ENCODE data around the gene SPATA19.

SPATA19 gene

DNA sequence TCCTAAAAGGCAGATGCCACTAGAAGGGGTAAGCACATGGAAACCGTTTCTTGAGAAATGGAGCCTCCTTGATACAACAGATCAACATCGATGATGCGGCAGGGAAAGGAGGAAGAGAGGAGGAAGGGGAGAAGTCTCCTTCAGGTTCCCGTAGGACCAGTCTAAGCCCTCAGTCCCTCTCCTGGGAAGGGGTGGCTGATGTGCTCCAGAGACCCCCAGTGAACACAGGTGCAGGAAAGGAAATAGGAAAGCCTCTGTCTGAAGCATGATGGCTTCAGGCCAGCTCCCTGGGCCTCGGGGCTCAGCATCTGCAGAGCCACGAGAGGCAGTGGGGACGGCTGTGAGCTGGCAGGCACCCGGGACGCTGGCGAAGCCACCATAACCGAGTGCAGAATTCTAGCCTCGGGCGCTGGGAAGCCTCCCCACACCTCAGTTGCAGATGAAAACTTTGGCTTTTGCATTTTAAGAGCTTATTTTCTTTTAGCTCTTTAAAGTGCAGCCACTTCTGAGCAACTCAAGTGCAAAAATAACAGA is 1.8 kb downstream of the SPATA19 start:
- Histone ChIP-seq H3K36me3 (no peaks in the 10 kb centered on the region), H3K27me3 (peaks cover 0 to 4% of the 10 kb centered on the region in 2 donors), H3K27ac (no peak overlapping the region), H3K4me1 (no peaks in the 10 kb centered on the region), H3K4me3 (no peak overlapping the region), H3K9me3 (peaks cover 0 to 6% (median 0%) of the 10 kb centered on the region in 3 donors)
- DNase-seq: no peak
- intact Hi-C loops (cut with DNase I; ENCODE audit: low total_unique reads): no loop called here
- TF ChIP-seq, protein P1, sequence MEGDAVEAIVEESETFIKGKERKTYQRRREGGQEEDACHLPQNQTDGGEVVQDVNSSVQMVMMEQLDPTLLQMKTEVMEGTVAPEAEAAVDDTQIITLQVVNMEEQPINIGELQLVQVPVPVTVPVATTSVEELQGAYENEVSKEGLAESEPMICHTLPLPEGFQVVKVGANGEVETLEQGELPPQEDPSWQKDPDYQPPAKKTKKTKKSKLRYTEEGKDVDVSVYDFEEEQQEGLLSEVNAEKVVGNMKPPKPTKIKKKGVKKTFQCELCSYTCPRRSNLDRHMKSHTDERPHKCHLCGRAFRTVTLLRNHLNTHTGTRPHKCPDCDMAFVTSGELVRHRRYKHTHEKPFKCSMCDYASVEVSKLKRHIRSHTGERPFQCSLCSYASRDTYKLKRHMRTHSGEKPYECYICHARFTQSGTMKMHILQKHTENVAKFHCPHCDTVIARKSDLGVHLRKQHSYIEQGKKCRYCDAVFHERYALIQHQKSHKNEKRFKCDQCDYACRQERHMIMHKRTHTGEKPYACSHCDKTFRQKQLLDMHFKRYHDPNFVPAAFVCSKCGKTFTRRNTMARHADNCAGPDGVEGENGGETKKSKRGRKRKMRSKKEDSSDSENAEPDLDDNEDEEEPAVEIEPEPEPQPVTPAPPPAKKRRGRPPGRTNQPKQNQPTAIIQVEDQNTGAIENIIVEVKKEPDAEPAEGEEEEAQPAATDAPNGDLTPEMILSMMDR (IDR thresholded peaks at IDR 0.05): no peak

DNA sequence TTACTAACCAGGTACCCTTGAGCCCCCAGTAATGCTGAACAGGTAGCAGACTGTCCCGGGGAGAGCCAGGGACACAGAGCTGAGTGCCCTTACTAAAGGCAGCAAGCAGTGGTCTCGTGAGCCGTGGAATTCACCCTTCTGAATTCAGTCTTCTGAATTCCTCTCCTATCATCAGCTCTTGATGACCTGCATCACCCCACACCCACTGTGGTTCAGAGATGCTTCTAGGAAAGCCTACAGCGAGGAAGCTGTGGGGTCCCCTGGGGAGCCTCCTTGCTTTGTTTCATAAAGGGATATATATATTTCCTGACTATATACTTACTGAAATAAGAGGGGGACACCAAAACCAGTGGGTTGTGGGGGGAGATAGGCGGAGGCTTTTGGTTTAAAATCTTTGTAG is 2.6 kb downstream of the SPATA19 start:
- no peak overlapping the region for H3K4me3 ChIP-seq
- H3K27ac ChIP-seq: no peak overlapping the region
- TF ChIP-seq, protein P1 (IDR thresholded peaks at IDR 0.05): no peak
- H3K4me1 ChIP-seq: no peaks in the 10 kb centered on the region
- H3K9me3 ChIP-seq: no peaks in the 10 kb centered on the region
- intact Hi-C loops (cut with DNase I; ENCODE audit: low total_unique reads): no loop called here
- H3K36me3 ChIP-seq: no peaks in the 10 kb centered on the region
- peaks cover 0 to 4% of the 10 kb centered on the region in 2 donors for H3K27me3 ChIP-seq
- DNase-seq: no peak

DNA sequence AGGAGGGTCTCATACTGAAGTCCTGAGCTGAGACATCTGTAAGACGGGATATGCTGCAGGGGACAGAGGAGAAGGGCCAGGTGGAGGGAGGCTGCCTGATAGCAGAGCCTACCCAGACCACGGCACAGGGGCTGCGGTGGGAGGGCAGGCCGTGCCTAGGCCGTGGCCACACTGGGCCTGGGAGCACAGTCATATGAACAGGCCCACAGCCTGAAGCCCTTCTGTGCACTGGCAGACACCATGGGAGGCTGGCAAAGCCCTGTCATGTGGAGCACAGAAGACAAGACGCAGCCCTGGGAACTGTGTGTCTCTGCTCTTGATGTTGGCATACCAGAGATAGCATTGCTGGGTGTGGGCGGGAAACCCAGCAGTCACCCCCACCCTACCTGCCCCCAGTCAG is 3.3 kb downstream of the SPATA19 start:
- Histone ChIP-seq H3K4me1 (no peaks in the 10 kb centered on the region), H3K36me3 (no peaks in the 10 kb centered on the region), H3K27me3 (peaks cover 0 to 4% of the 10 kb centered on the region in 2 donors), H3K27ac (no peak overlapping the region), H3K4me3 (no peak overlapping the region), H3K9me3 (no peaks in the 10 kb centered on the region)
- TF ChIP-seq, protein P1 (IDR thresholded peaks at IDR 0.05): no peak
- intact Hi-C loops (cut with DNase I; ENCODE audit: low total_unique reads): no loop called here
- DNase-seq: no peak

DNA sequence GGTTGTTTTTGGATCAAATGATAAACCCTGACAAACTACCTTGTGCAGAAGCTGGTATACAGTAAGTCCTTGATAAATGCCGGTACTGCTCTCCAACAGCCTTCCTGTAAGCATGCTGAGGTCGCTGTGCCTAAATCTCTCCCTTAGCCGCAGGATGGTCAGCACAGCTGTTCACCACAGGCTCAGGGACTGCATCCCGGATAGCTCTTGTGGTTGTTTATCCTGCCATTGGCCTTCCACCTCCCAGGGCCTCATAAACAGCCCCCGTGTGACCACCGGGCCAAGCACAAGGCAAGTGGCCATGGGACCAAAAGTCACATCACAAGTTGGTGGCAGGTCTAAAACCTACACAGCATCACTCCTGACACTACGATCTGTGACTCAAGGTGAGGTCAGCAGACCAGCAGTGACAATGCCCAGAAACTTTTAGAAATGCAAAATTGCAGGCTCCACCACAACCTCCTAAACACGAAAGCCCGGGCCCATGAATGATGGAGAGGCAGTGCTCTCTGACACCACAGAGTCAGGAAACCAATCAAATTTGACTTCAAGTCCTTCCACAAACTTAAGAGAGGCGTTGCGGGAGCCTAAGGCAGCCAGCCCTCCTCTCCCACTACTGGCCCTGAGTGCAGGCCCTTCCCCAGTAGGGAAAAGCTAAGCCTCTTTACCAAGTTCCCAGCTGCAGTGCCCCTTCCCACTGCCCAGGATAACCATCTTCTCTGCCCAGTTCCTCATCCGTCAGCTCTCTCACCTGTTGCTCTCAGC is 3.9 kb downstream of the SPATA19 start:
- intact Hi-C loops (cut with DNase I; ENCODE audit: low total_unique reads): no loop called here

DNA sequence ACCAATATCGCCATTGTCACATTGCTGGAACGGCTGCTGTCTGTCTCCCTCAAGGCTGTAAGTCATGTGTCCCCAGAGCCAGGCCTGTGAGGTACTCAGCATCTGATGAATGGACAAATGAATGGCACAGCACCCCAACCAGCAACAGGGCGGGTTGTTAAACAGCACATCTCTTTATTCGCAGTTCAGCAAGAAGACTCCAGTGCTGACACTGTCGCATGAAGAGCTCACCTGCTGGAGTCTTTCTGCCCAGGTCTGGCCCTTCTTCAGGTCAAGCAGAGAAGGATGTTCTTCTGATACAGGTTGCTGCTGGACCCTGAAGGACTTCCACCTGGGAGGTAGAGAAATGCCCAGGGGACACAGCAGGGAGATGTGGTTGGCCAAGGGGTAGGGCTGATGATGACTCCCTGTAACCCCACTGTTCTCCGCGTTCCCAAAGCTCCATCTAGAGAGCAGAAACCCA is 4.8 kb downstream of the SPATA19 start:
- Histone ChIP-seq H3K9me3 (no peaks in the 10 kb centered on the region), H3K27ac (no peak overlapping the region), H3K36me3 (no peaks in the 10 kb centered on the region), H3K4me1 (no peaks in the 10 kb centered on the region), H3K4me3 (no peak overlapping the region), H3K27me3 (peaks cover 0 to 7% of the 10 kb centered on the region in 2 donors)
- intact Hi-C loops (cut with DNase I; ENCODE audit: low total_unique reads): no loop called here
- TF ChIP-seq, protein P1 (IDR thresholded peaks at IDR 0.05): no peak
- no peak for DNase-seq

More for the DNA sequence above, 3.9 kb downstream of the SPATA19 start:
- H3K9me3 ChIP-seq: no peaks in the 10 kb centered on the region
- no peaks in the 10 kb centered on the region for H3K4me1 ChIP-seq
- H3K27ac ChIP-seq: no peak overlapping the region
- peaks cover 0 to 4% of the 10 kb centered on the region in 2 donors for H3K27me3 ChIP-seq
- TF ChIP-seq, protein P1 (IDR thresholded peaks at IDR 0.05): no peak
- DNase-seq: no peak
- H3K36me3 ChIP-seq: no peaks in the 10 kb centered on the region
- H3K4me3 ChIP-seq: no peak overlapping the region

All from tibial artery (tissue), 4 donors.